B cell (primary cell): Measurements from ENCODE around the gene BCOR. TPM values are rescaled to one million over a fixed set of nuclear protein-coding genes. Genes with fewer than 3 reads are reported as not detected.

Source experiments
- ATAC-seq: fragments of 200-7000 bp; cut with Tn5 transposase; one replicate; pipeline ENCODE4 v1.10.0; 2021; ENCODE audit warnings: low read depth, mild to moderate bottlenecking, moderate number of reproducible peaks, moderate library complexity
- CTCF ChIA-PET: fragments of 350-600 bp; sonication (Branson Sonifier 250); formaldehyde crosslinking; loops from one replicate; lab custom pipeline; 2021; ENCODE audit warnings: antibody characterized with exemption, inconsistent platforms; lab: Charles Lee
- POLR2A ChIA-PET: fragments of 350-600 bp; sonication (Branson Sonifier 250); formaldehyde crosslinking; loops from one replicate; lab custom pipeline; 2021; ENCODE audit warnings: antibody characterized with exemption; lab: Charles Lee
- DNase-seq: peaks from one replicate; pipeline ENCODE4 v3.0.0; 2013
- H2AFZ ChIP-seq: 2 replicates; pipeline ENCODE4 v1.6.1; 2012; ENCODE audit warnings: mild to moderate bottlenecking, low read depth, low read length; ENCODE audit not compliant: insufficient read depth, poor library complexity, severe bottlenecking
- H3K27ac ChIP-seq, 2 donors: 1 replicate in 1 of 2; 2 replicates in 1 of 2; pipeline ENCODE4 v1.5.1; 2012 to 2013; ENCODE audit warnings: low read length in 2 of 2, mild to moderate bottlenecking in 2 of 2, moderate library complexity in 1 of 2
- H3K27me3 ChIP-seq, 4 experiments: fragments of 200-600 bp in 1 of 4; sonication (generic) in 1 of 4; replicated peaks in 1 of 4; 1 replicate in 2 of 4; 2 replicates in 2 of 4; pipeline versions ENCODE4 v1.6.1 to v1.7.0; 2013 to 2016; ENCODE audit warnings: low read length in 3 of 4, mild to moderate bottlenecking in 2 of 4, mixed read lengths in 1 of 4, moderate library complexity in 1 of 4; ENCODE audit not compliant: insufficient read depth in 4 of 4, control insufficient read depth in 3 of 4; ENCODE audit errors: control extremely low read depth in 1 of 4
- H3K36me3 ChIP-seq, 2 experiments: replicated peaks in 1 of 2; 1 replicate in 1 of 2; 2 replicates in 1 of 2; pipeline versions ENCODE4 v1.6.1 to v1.7.1; 2013; ENCODE audit warnings: low read length in 1 of 2; ENCODE audit not compliant: insufficient read depth in 2 of 2, control insufficient read depth in 1 of 2; ENCODE audit errors: control extremely low read depth in 1 of 2, extremely low read depth in 1 of 2
- H3K4me1 ChIP-seq, 2 donors: fragments of 200-600 bp in 1 of 2; sonication (generic) in 1 of 2; 1 replicate in 1 of 2; 2 replicates in 1 of 2; pipeline versions ENCODE4 v1.5.1 to v1.6.1; 2013 to 2017; ENCODE audit warnings: low read length in 2 of 2; ENCODE audit not compliant: control insufficient read depth in 2 of 2, insufficient read depth in 2 of 2
- H3K4me2 ChIP-seq: replicated peaks from 2 replicates; pipeline ENCODE3; 2012; ENCODE audit warnings: mild to moderate bottlenecking, low read depth, low read length; ENCODE audit not compliant: poor library complexity, severe bottlenecking
- H3K4me3 ChIP-seq, 5 experiments: fragments of 200-600 bp in 1 of 5; sonication (generic) in 1 of 5; 1 replicate in 3 of 5; 2 replicates in 2 of 5; pipeline versions ENCODE4 v1.5.1 to v1.7.0; 2011 to 2016; ENCODE audit warnings: low read length in 4 of 5, mild to moderate bottlenecking in 4 of 5, low read depth in 2 of 5, control low read depth in 1 of 5, moderate library complexity in 1 of 5; ENCODE audit not compliant: insufficient read depth in 1 of 5; ENCODE audit errors: control extremely low read depth in 1 of 5, extremely low read depth in 1 of 5
- H3K79me2 ChIP-seq: fragments of 200-600 bp; sonication (generic); one replicate; pipeline ENCODE4 v1.6.0; 2016; ENCODE audit warnings: low read length; ENCODE audit not compliant: control insufficient read depth, insufficient read depth
- H3K9ac ChIP-seq: fragments of 200-600 bp; sonication (generic); 2 replicates; pipeline ENCODE4 v1.6.1; 2017; ENCODE audit warnings: mild to moderate bottlenecking, low read length, moderate library complexity
- H3K9me3 ChIP-seq, 3 donors: one replicate each; pipeline versions ENCODE4 v1.6.1 to v1.7.1; 2013; ENCODE audit warnings: low read length in 2 of 3; ENCODE audit not compliant: control insufficient read depth in 2 of 3, insufficient read depth in 1 of 3; ENCODE audit errors: control extremely low read depth in 1 of 3
- H4K20me1 ChIP-seq: 2 replicates; pipeline ENCODE4 v1.6.0; 2012; ENCODE audit warnings: mild to moderate bottlenecking, low read length; ENCODE audit not compliant: insufficient read depth, control insufficient read depth, poor library complexity, severe bottlenecking
- H3K27ac Mint-ChIP-seq: one replicate; pipeline ENCODE4 v1.8.0; 2021; ENCODE audit warnings: mixed read lengths
- H3K27me3 Mint-ChIP-seq: one replicate; pipeline ENCODE4 v1.8.0; 2021; ENCODE audit warnings: mixed read lengths
- H3K4me1 Mint-ChIP-seq: one replicate; pipeline ENCODE4 v1.8.0; 2021; ENCODE audit warnings: mixed read lengths
- H3K4me3 Mint-ChIP-seq: one replicate; pipeline ENCODE4 v1.8.0; 2021; ENCODE audit warnings: mixed read lengths
- H3K9me3 Mint-ChIP-seq: one replicate; pipeline ENCODE4 v1.8.0; 2022; ENCODE audit warnings: mixed read lengths; ENCODE audit not compliant: insufficient read depth
- EZH2 ChIP-seq: IDR thresholded peaks from 2 replicates; pipeline ENCODE4 v1.6.1; 2012; ENCODE audit warnings: borderline replicate concordance, low read depth, mild to moderate bottlenecking, moderate library complexity, low read length; ENCODE audit not compliant: insufficient read depth, poor library complexity, severe bottlenecking
- WGBS: methylation state at CpG from one replicate; pipeline ENCODE4 v1.1.5; 2013; ENCODE audit warnings: missing lambda C conversion rate; ENCODE audit not compliant: insufficient coverage; 5-methylcytosine and 5-hydroxymethylcytosine counted together
- intact Hi-C: fragments of 100-400 bp; cut with micrococcal nuclease; formaldehyde crosslinking; loops from one replicate; pipeline ENCODE4 v1.10.0; 2022
- polyA plus RNA-seq: library from polyadenylated mRNA; depleted of rRNA; stranded (reverse); fragments of >200 nt; gene quantifications from 2 replicates; pipeline ENCODE4 v1.2.3, GENCODE V29; 2012
- total RNA-seq, 2 donors: library from RNA; stranded (reverse); fragments of 120-200 nt in 1 of 2; gene quantifications; 1 replicate in 1 of 2; 2 replicates in 1 of 2; pipeline versions ENCODE4 v1.2.3 to v1.2.4, GENCODE V29; 2013 to 2022
- TF ChIP-seq, protein P1 (sequence below): fragments of 200-600 bp; IDR thresholded peaks from one replicate; pipeline ENCODE4 v1.8.0; 2022; ENCODE audit warnings: antibody characterized with exemption, mild to moderate bottlenecking

BCOR gene
- total and polyA plus RNA-seq, 2 donors (not counting 1 experiment from before 2014, with no cell fraction given), result 19.0 to 65.3 TPM

DNA sequence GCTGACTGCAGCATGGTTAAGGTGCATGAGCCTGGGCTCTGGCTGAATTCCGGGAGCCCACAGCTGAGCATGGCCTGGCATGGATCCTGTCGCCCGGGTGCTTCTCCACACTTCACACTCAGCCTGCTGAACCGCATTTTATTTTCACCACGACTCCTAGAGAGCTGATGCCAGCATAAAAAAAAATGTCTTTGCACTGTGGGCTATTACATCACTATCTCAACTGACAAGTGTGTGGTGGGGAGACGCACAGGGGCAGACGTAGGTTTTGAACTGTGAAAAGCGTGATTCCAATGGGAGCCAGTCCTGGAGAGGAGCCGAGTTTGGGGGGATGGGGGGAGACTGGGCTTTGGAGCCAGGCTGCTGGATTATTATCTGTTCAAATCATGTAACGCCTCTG is 36.8 kb downstream of the BCOR start:
- no peaks in the 10 kb centered on the region for H3K27me3 ChIP-seq
- CTCF ChIA-PET, result no interaction called here
- no peak overlapping the region for H3K9ac ChIP-seq

DNA sequence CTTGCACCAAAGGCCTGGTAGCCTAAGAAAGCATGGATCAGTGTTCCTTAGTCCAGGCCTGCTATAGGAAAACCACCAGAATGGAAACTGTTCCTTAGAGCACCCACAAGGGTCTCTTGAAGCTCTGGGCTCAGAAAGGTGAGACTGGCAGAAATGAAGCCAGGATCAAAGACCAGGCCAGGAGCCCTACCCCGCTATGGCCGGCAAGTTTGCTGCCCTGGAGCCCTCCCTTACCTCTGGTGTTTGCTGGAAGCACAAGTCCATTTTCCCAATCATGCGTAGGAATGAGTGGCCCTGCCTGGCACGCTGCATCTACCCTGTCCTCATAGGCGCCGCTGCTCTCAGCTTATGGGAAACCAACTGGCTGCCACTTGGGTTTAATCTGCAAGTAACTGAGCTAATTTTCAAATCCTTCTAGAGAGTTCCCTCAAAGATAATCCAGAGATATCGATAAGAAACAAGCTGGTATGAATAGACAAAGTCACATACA is 37.4 kb downstream of the BCOR start:
- H3K9ac ChIP-seq, result no peak overlapping the region
- no peaks in the 10 kb centered on the region for H3K4me1 ChIP-seq
- ChIA-PET CTCF (no interaction called here), POLR2A (no interaction called here)
- Mint-ChIP-seq H3K4me1 (no peaks in the 10 kb centered on the region), H3K27me3 (no peaks in the 10 kb centered on the region), H3K9me3 (no peaks in the 10 kb centered on the region), H3K4me3 (no peak overlapping the region), H3K27ac (no peak overlapping the region)
- no peak overlapping the region for H2AFZ ChIP-seq
- H3K36me3 ChIP-seq, result peaks cover 0 to 77% of the 10 kb centered on the region in 2 experiments
- peaks cover 3% of the 10 kb centered on the region for H3K79me2 ChIP-seq
- no peak overlapping the region for H3K4me3 ChIP-seq
- no peaks in the 10 kb centered on the region for H3K27me3 ChIP-seq
- 100% methylated on average over 6 of the region's 7 CpGs for WGBS
- DNase-seq (no peak), ATAC-seq (no peak)
- intact Hi-C loops, result no loop called here
- H3K9me3 ChIP-seq, result no peaks in the 10 kb centered on the region
- H3K27ac ChIP-seq, result no peak overlapping the region
- H3K4me2 ChIP-seq, result no peak overlapping the region
- no peak for TF ChIP-seq EZH2
- TF ChIP-seq, protein P1, sequence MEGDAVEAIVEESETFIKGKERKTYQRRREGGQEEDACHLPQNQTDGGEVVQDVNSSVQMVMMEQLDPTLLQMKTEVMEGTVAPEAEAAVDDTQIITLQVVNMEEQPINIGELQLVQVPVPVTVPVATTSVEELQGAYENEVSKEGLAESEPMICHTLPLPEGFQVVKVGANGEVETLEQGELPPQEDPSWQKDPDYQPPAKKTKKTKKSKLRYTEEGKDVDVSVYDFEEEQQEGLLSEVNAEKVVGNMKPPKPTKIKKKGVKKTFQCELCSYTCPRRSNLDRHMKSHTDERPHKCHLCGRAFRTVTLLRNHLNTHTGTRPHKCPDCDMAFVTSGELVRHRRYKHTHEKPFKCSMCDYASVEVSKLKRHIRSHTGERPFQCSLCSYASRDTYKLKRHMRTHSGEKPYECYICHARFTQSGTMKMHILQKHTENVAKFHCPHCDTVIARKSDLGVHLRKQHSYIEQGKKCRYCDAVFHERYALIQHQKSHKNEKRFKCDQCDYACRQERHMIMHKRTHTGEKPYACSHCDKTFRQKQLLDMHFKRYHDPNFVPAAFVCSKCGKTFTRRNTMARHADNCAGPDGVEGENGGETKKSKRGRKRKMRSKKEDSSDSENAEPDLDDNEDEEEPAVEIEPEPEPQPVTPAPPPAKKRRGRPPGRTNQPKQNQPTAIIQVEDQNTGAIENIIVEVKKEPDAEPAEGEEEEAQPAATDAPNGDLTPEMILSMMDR, result no peak
- peaks cover 57% of the 10 kb centered on the region for H4K20me1 ChIP-seq

More for the DNA sequence above, 36.8 kb downstream of the BCOR start:
- no peaks in the 10 kb centered on the region for H3K4me1 Mint-ChIP-seq
- no peaks in the 10 kb centered on the region for H3K9me3 Mint-ChIP-seq
- Histone ChIP-seq H3K4me1 (no peaks in the 10 kb centered on the region), H3K79me2 (peaks cover 3% of the 10 kb centered on the region), H3K27ac (no peak overlapping the region), H3K9me3 (no peaks in the 10 kb centered on the region), H4K20me1 (peaks cover 61% of the 10 kb centered on the region), H3K4me3 (no peak overlapping the region), H3K4me2 (no peak overlapping the region), H2AFZ (no peak overlapping the region), H3K36me3 (peaks cover 0 to 75% of the 10 kb centered on the region in 2 experiments)
- no CpG with 5 or more reads among the region's 10 CpGs for WGBS
- no peaks in the 10 kb centered on the region for H3K27me3 Mint-ChIP-seq
- DNase-seq, result no peak
- no peak for ATAC-seq
- H3K27ac Mint-ChIP-seq, result no peak overlapping the region
- intact Hi-C loops, result no loop called here
- POLR2A ChIA-PET, result no interaction called here
- TF ChIP-seq, protein P1, result no peak
- no peak for TF ChIP-seq EZH2
- H3K4me3 Mint-ChIP-seq, result no peak overlapping the region
